WTC11 (cell line): ENCODE measurements around the gene KDM4C.

Source experiments
- TEAD4 ChIP-seq: sonication (generic); formaldehyde crosslinking; IDR thresholded peaks from 2 replicates; pipeline ENCODE4 v1.8.0; 2022; ENCODE audit warnings: mild to moderate bottlenecking, missing genetic modification reagents
- TP53 ChIP-seq: sonication (generic); formaldehyde crosslinking; IDR thresholded peaks from 2 replicates; pipeline ENCODE4 v1.8.1; 2023; ENCODE audit warnings: mild to moderate bottlenecking, missing genetic modification reagents
- ZBTB21 ChIP-seq: sonication (generic); formaldehyde crosslinking; IDR thresholded peaks from 2 replicates; pipeline ENCODE4 v1.8.1; 2023; ENCODE audit warnings: mild to moderate bottlenecking, missing genetic modification reagents, borderline replicate concordance
- ZNF121 ChIP-seq: sonication (generic); formaldehyde crosslinking; IDR thresholded peaks from 2 replicates; pipeline ENCODE4 v1.8.0; 2023; ENCODE audit warnings: missing genetic modification reagents
- TF ChIP-seq, protein P1 (sequence below): sonication (generic); formaldehyde crosslinking; conservative IDR thresholded peaks from 2 replicates; pipeline ENCODE4 v1.8.1; 2023; ENCODE audit warnings: mild to moderate bottlenecking, low read depth, missing genetic modification reagents, moderate library complexity
- TF ChIP-seq, protein P2 (sequence below): fragments of 200-600 bp; IDR thresholded peaks from 2 replicates; pipeline ENCODE4 v1.8.0; 2022; ENCODE audit warnings: antibody characterized with exemption
- TF ChIP-seq, protein P3 (sequence below): sonication (generic); formaldehyde crosslinking; IDR thresholded peaks from 2 replicates; pipeline ENCODE4 v1.8.0; 2022; ENCODE audit warnings: mild to moderate bottlenecking, missing genetic modification reagents
- TF ChIP-seq, protein P4 (sequence below): sonication (generic); formaldehyde crosslinking; IDR thresholded peaks from 2 replicates; pipeline ENCODE4 v1.8.0; 2022; ENCODE audit warnings: mild to moderate bottlenecking, missing genetic modification reagents
- TF ChIP-seq, protein P5 (sequence below): sonication (generic); formaldehyde crosslinking; IDR thresholded peaks from 2 replicates; pipeline ENCODE4 v1.8.1; 2023; ENCODE audit warnings: mild to moderate bottlenecking, missing genetic modification reagents, borderline replicate concordance

DNA sequence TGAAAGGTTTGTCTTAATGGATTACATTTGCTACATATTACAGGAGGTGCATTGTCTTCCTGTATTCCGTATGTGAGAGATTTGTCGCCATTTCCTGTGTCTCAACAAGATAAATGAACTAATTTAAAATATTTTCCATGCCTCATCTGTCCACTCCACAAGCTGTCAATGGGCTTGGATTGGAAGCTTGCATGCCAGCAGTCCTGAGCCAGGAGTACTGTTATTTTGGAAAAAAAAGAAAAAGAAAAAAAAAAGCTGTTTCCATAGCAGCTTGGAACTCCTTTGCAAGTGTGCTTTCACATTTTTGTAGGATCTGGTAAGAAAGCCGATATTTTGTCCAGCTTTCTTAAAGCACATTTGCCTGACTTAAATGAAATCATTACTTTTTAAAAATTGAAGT lies 330.8 kb downstream of the KDM4C start:
- TF ChIP-seq, protein P1, sequence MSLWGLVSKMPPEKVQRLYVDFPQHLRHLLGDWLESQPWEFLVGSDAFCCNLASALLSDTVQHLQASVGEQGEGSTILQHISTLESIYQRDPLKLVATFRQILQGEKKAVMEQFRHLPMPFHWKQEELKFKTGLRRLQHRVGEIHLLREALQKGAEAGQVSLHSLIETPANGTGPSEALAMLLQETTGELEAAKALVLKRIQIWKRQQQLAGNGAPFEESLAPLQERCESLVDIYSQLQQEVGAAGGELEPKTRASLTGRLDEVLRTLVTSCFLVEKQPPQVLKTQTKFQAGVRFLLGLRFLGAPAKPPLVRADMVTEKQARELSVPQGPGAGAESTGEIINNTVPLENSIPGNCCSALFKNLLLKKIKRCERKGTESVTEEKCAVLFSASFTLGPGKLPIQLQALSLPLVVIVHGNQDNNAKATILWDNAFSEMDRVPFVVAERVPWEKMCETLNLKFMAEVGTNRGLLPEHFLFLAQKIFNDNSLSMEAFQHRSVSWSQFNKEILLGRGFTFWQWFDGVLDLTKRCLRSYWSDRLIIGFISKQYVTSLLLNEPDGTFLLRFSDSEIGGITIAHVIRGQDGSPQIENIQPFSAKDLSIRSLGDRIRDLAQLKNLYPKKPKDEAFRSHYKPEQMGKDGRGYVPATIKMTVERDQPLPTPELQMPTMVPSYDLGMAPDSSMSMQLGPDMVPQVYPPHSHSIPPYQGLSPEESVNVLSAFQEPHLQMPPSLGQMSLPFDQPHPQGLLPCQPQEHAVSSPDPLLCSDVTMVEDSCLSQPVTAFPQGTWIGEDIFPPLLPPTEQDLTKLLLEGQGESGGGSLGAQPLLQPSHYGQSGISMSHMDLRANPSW (CRISPR knock-in tag) = no peak
- TF ChIP-seq, protein P2, sequence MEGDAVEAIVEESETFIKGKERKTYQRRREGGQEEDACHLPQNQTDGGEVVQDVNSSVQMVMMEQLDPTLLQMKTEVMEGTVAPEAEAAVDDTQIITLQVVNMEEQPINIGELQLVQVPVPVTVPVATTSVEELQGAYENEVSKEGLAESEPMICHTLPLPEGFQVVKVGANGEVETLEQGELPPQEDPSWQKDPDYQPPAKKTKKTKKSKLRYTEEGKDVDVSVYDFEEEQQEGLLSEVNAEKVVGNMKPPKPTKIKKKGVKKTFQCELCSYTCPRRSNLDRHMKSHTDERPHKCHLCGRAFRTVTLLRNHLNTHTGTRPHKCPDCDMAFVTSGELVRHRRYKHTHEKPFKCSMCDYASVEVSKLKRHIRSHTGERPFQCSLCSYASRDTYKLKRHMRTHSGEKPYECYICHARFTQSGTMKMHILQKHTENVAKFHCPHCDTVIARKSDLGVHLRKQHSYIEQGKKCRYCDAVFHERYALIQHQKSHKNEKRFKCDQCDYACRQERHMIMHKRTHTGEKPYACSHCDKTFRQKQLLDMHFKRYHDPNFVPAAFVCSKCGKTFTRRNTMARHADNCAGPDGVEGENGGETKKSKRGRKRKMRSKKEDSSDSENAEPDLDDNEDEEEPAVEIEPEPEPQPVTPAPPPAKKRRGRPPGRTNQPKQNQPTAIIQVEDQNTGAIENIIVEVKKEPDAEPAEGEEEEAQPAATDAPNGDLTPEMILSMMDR = no peak
- TF ChIP-seq ZNF121 (CRISPR knock-in tag) (no peak), TEAD4 (no peak), ZBTB21 (CRISPR knock-in tag) (no peak), TP53 (no peak)
- TF ChIP-seq, protein P3, sequence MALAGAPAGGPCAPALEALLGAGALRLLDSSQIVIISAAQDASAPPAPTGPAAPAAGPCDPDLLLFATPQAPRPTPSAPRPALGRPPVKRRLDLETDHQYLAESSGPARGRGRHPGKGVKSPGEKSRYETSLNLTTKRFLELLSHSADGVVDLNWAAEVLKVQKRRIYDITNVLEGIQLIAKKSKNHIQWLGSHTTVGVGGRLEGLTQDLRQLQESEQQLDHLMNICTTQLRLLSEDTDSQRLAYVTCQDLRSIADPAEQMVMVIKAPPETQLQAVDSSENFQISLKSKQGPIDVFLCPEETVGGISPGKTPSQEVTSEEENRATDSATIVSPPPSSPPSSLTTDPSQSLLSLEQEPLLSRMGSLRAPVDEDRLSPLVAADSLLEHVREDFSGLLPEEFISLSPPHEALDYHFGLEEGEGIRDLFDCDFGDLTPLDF (CRISPR knock-in tag) = no peak
- TF ChIP-seq, protein P4, sequence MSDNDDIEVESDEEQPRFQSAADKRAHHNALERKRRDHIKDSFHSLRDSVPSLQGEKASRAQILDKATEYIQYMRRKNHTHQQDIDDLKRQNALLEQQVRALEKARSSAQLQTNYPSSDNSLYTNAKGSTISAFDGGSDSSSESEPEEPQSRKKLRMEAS (CRISPR knock-in tag) = no peak
- TF ChIP-seq, protein P5, sequence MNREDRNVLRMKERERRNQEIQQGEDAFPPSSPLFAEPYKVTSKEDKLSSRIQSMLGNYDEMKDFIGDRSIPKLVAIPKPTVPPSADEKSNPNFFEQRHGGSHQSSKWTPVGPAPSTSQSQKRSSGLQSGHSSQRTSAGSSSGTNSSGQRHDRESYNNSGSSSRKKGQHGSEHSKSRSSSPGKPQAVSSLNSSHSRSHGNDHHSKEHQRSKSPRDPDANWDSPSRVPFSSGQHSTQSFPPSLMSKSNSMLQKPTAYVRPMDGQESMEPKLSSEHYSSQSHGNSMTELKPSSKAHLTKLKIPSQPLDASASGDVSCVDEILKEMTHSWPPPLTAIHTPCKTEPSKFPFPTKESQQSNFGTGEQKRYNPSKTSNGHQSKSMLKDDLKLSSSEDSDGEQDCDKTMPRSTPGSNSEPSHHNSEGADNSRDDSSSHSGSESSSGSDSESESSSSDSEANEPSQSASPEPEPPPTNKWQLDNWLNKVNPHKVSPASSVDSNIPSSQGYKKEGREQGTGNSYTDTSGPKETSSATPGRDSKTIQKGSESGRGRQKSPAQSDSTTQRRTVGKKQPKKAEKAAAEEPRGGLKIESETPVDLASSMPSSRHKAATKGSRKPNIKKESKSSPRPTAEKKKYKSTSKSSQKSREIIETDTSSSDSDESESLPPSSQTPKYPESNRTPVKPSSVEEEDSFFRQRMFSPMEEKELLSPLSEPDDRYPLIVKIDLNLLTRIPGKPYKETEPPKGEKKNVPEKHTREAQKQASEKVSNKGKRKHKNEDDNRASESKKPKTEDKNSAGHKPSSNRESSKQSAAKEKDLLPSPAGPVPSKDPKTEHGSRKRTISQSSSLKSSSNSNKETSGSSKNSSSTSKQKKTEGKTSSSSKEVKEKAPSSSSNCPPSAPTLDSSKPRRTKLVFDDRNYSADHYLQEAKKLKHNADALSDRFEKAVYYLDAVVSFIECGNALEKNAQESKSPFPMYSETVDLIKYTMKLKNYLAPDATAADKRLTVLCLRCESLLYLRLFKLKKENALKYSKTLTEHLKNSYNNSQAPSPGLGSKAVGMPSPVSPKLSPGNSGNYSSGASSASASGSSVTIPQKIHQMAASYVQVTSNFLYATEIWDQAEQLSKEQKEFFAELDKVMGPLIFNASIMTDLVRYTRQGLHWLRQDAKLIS (CRISPR knock-in tag) = no peak
